Fibroblast of skin of right quadriceps (primary cell): ENCODE data around the gene ORM2.
A peak's percentile ranks its signal among the peaks of the same experiment; 100 is the strongest.

Experiments used
- DNase-seq: peaks from one replicate; pipeline ENCODE4 v3.0.0-alpha.2; 2013

Gene ORM2

DNA sequence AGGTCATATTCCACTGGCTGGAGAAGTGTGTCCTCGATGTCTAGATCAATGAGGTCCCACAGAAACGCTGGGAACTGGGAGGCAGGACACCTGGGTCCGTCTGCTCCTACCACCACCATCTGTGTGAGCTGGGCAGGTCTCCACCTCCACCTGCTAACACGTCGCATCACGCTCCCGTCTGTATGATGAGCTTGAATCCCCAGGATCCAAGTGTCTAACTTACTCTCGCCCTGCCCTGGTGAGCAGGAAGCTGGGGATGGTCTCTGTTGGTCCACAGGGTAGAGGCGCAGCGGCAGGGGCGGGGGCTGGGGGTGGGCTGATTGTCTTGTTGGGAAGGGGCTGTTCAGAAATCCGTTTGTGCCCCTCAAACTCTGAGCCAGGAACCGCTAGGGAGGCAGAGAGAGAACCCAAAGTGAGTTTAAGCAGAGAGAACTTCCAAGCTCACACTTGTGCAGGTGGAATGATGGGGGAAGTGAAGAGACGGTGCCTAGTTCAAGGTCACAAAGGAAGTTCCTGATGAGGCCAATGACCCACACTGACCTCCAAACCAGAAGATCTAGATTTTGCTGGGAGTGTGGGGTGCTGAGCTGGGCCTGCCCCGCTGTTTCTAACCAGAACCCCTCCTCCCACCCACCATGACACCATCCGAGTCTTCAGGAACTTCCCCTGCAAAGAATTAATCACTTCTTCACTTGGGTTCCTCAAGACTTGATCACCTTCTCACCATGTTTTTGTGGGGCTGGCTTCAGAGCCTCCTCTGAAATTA lies 21.1 kb downstream of the ORM2 start:
- DNase-seq, result no peak

DNA sequence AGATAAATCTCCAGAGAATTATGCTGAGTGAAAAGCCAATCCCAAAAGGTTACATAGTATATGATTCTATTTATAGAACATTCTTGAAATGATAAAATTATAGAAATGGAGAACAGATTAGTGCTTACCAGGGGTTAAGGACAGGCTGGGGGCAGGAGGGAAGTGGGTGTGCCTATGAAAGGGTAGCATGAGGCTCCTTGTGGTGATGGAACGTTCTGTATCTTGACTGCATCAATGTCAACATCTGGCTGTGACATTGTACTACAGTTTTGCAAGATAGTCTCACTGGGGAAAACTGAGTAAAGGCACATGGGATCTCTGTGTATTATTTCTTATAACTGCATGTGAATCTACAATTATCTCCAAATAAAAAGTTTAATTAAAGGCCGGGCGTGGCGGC lies 22.3 kb downstream of the ORM2 start:
- DNase-seq, result no peak

DNA sequence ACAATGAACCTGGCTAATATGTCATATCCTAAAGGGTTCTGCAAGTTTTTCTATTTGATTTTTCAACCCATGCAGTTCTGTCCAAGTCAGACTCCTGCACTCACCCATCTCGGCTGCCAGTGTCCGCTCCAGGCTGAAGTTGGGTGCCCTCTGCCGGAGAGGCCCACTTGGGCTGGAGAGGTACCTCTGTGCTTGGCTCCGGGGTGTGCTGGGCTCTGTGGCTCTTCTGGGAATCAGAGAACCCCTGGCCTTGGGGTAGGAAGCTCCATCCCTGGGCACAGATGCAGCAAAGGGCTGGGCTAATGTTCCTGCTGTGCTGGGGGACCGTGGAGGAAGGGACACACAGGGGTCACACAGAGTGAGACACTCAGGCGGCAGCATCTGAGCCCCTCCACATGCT lies 26.2 kb downstream of the ORM2 start:
- DNase-seq, result no peak

DNA sequence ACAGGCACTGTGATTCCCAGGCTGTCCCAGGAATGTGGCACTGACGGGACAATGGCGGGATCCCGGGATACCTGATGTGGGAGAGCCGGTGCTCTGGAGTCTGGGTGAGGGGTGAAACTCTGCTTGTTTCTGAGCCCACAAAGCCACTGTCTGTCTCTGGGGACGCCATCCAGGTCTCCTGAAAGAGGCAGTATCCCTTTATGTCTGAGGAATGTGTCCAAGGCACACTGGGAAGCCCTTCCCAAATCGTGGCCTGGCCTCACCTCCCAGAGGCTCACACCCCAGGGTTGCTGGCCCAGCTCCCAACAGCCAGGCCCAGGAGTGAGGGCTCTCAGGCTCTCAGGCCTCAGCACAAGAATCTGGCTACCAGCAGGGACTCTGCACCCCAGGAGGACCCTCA lies 27.1 kb downstream of the ORM2 start:
- DNase-seq, result no peak

DNA sequence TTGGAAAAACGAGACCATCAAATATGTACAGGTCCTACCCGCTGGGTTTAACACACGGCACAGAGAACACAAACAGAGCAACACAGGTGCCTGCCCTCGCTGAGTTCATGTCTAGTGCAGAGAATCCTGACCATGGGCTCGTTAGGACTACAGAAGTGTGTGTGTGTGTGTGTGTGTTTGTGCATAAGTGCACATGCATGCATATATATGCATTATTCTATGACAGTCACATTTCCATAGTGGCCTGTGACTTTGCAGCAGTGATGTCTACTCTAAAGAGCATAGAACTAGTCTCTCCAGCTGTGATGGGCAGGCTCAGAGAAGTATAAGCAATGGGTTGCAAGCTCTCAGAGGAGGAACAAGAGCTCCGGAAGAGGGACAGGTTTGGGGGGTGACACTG lies 27.7 kb downstream of the ORM2 start:
- DNase-seq, result no peak

DNA sequence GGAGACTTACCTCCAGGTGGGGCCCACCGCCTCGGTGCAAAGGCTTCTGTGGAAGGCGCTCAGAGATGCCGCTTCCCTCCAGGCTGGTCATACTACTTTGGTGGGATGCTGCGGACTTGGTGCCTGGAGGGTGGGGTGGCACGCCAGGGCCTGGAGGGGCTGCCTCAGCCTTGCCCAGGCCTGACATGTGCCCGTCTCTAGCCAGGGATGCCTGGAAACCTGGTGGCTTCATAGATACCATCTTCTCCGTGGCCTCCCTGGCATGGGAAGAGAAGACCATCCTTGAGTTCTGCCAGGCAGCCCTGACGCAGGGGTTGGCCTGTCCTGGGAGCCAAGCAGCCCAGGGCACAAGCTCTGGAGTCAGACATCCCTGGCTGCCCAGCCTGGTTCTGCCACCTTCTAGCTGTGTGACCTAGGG lies 28.3 kb downstream of the ORM2 start:
- no peak for DNase-seq

DNA sequence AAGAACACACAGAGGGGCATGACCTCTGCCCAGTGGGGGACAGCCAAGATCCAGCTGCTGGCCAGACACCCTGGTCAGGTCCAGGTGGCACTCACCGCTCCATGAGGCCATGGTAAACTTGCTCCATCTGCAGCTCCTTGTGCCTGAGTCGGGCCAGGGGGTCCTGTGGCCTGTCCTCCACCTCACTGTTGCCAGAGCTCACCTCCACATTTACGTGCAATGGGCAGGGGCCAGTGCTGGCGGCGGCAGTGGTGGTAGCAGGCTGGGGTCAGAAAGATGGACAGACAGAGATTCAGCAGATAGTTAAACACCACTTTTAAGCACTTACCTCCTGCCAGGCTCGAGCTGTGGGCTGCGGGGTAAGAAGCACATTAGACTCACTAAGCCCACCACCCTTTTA lies 30.1 kb downstream of the ORM2 start:
- DNase-seq, result no peak

DNA sequence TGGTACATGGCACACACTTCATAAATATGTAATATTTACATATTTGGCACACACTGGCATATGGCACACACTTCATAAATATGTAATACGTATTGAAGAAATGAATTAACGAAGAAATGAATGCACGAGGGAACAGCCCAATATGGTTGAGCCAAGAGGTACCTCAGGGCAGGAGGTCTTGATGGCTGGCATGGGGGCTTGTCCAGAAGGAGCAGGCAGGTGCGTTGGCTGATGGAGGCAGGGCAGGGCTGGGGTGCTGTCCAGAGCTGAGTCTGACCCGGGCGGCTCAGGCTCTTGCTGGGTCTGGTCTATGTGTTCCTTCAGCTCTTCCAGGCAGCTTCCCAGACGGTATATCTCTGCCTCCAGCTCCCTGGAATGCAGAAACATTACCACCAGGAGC lies 31.9 kb downstream of the ORM2 start:
- DNase-seq, result no peak

DNA sequence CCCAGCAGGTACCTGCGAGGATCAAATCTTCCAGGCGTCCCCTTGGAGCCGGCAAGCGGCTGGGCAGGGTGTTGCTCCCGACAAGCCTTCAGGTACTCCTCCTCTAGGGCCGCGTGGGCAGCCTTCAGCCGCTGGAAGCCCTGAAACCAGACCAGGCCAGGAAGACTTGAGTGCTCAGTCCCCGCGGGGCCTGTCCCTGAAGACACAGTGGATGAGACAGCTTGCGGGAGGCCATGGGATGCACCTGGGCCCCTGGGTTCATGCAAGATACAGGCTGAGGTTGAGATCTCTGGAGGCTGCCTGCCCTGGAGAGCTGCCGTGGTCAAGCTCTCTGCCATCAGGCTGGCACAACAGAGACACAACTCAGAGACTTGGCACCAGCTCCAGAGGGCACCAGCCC lies 32.7 kb downstream of the ORM2 start:
- DNase-seq, result no peak

DNA sequence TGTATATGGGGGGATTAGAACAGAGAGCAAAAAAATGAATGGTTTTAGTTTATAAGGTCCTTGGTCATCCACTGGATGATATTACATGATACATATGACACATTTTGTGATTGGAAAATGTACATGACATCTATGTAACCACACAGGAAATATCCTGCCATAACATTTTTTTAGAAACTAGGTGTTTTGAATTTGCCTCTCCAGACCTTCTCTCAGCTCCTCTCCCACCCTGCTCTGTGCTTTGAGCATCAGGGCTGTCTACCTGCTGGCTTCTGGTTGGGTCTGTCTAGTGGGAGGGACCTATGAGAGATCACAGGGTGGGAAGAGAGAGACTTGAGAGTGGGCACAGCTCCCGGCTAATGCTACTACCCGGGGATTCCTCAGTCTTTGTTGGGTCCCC lies 33.8 kb downstream of the ORM2 start:
- DNase-seq, result no peak

DNA sequence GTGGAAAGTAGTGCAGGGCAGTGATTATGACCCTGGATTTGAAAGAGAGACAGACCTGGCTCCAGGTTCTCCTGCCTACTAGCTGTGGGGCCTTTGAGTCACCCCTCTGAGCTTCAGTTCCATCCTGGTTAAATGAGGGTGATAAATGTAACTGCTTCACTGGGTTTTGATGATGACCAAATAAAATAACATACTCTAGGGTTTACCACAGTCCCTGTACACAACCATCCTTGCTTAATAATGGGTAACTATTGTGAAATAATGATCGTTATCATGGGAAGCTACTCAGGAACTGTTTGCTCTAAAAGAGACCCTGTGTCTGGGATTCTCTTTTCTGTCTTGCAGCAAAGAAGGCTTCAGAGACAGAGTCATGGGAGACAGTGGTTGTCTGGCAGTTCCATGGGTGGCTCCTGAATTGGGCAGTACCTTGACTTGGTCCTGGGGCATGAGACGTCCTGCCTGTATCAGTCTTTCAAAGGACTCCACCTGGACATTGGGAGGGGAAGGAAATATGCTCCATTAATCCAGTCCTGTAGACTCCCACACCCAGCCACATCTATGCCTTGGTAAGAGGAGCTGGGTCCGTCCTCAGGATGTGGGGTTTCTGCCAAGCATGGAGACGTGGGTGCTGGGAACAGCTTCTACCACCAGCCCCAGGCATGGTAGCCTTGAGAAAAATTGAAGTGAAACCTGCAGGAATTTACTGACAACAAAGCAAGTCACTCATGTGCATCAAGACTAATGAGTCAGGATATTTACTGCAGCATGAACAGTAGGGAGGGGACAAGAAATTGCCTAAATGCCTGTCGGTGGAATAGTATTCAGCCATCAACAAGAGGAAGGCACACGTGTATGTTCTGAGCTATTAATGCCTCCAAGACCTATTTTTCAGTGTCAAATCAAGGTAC lies 34.7 kb downstream of the ORM2 start:
- peak; percentile 92 for DNase-seq

DNA sequence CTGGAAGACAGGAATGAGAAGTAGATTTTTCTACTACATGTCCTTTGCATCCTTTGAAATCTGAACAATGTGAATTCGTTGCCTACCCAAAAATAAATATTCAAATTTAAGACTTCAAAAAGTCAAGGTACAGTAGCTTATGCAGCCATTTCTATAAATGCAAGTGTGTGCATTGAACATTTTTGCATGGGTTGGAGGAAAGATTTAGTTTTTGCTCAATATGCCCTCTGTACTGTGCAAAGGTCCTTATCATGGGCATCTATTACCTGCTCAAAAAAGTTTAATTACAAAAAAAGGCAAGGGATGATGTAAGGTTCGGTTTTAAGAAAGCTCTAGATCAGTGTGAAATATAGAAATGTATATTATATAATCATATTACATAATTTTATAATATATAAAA lies 35.5 kb downstream of the ORM2 start:
- no peak for DNase-seq

DNA sequence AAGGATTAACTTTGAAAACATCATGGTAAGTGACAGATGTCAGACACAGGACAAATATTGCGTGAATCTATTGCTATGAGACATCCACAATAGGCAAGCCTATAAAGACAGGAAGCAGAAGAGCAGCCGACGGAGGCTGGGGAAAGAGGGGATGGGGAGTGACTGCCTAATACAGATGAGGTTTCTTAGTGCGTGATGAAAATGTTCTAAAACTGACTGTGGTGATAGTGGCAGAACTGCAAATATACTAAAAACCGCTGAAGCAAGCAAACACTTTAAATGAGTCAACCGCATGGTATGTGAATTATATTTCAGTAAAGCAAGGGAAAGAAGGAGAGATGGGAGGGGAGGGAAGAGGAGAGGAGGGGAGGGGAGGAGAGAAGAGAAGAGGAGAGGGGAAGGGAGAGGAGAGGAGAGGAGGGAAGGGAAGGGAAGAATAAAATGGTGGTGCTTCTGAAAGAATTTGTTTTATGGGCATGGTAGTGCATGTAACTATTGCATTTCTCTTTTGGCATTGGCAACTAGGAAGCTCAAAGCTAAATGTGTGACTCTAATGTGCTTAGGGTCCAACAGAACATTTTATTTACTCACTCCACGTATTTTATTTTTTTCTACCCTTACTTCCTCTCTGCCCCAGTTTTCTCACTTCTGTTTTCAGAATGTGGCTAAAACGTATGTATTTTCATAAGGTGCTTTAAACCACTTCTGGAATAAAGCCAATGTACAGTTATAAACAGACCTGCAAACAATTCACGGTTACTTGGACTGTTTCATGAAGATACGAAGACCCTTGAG lies 36.9 kb downstream of the ORM2 start:
- DNase-seq, result peak; percentile 94

DNA sequence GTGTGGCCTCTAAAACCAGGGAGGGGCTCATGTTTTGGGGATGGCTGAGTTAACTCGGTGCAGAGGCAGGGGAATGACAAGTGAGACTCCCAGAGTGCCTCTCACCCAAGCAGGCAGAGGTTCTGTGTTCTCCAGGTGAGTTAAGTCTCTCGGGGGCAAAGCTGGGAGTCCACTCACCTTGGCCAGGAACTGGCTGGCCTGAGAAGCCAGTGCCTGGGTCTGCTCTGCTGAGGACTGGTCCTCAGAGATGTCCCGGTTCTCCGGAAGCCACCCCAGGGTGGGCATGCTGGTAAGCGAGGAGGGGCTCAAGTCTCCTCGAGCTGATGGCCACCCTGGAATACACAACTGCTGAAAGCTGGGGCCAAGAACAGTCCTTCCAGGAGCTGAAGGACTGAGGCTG lies 37.7 kb downstream of the ORM2 start:
- DNase-seq, result no peak

DNA sequence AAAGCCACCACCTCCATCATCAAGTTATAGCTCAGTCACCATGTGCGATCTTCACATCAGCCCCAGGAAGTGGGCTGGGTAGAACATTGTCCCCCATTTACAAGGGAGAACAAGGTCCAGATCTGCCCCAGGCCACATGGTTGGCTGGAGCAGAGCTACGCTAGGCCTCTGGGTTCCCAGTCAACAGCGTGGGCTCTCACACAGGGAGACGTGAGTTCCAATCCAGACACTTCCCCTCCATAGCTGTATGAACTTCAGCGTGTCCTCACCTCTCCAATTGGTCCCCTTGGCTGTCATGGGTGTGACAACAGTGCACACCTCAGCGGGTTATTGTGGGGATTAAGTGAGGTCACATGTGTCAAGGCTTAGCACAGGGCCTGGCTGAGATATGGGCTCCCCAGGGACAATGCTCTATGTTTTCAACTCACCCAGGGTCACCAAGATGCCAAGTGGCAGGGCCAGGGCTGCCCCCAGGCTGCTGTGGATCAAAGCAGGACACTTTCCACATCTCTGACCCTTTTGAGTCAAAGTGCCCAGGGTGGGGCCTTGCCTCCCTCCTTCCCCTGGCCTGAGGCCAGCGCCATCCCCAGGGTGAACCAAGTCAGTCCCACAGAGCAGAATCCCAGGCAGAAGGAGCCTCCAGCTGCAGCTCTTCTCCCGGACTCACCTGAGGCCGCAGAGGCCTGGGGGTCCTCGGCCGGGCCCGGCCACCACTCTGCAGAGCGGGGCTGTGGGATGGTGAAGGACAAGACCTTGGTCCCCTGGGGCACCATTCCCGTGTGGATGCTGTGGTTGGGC lies 38.3 kb downstream of the ORM2 start:
- no peak for DNase-seq

DNA sequence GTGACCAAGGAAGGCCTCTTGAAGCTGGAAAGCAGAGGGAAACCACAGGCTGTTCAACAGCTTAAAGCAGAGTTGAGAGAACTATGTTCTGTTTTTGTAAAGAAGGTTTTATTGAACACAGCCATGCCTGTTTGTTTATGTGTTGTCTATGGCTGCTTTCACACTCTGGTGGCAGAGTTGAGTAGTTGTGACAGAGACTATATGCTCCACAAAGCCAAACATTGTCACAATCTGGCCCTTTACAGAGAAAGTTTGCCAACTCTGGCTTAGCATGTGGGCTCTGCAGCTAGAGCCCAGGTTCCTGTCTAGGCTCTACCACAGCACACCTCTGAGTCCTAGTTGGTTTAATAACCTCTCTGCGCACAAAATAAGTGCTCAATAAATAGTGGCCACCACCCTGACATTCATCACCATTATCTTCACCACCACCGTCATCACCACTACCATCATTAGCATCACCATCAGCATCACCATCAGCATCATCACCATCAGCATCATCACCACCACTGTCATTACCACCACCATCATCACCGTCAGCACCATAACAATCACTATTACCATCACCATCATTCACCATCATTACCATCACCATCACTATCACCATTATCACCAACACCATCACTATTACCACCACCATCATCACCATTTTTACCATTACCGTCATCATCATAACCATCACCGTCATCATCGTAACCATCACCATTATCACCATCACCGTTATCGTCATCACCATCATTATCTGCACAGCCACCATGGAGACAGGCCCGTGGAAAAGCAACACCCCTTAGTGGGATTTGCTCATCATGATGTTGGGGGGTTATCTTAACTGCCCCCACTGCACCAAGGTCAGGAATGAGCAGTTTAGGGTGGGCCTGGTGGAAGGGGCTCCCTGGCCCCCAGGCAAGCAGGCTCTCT lies 39.8 kb downstream of the ORM2 start:
- no peak for DNase-seq

DNA sequence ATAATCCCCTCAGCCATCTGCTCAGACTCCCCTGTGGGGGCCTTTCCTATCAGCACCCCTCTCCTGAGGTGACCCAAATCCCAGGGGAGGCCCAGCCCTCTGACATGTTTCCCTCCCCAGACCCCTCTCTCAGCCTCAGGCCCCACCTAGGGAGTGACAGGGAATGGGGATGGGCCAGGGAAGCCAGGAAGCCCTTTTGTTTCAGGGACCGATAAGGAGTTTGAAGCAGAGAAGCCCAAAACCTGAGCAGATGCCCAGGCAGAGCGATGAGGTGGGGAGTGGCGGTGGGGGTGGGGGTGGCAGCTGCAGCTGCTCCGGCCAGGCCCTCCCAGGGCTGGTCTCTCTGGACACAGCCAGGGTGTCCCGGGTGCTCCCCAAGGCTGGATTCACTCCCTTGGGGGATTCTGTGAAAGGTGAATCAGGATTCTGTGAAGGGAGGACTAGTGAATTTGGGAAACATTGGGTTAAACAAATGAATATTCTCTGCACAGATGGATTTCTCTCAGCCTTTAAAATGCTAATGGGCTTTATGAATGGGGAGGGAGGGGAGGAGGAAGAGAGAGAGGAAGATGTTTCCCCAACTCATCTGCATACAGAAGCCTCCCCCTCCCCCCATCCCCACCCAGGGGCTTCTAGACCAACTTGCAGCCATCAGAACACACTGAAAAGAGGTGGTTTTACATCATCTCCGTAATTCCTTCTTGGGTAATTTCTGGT lies 40.7 kb downstream of the ORM2 start:
- DNase-seq, result no peak

DNA sequence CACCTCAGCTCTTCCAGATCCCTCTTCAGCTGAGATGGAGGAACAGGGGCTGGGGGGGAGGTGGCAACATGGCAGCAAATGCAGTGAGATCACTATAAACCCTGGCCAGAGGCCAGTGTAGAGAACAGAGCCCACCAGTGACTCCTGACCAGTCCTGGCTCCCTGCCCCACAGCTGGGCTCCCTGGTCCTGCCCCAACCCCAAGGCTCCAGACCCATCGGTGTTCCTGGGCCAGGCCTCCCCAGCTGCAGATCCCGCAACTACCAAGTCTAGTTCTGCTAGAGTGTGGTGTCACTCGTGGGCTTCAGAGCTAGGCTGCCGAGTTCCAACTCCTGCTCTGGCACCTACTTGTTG lies 41.3 kb downstream of the ORM2 start:
- no peak for DNase-seq

DNA sequence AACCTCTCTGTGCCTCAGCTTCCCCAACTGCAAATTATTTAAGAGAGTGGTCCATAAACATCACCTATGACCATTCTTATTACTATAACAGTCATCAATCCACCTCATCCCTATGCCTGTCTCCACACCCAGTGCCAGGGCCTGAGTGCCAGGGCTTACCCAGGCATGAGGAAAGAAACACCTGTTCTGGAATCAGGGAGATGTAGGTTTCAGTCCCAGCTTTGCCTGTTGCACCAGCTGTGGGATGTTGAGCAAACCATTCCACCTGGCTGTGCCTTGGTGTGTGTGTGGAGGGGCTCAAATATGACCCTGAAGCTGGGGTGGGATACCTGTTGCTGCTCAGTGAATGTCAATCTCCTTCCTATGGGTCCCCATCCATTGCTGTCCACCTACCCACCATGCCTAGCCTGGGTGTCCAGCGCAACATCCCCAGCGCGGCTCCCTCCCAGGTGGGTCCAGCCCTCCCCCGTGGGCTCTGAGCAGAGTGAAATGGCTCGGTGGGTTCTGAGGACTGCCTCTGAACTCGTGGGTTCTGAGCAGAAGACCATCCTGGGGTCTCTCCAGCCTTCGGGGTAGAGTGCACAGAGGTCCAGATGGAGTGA lies 41.8 kb downstream of the ORM2 start:
- DNase-seq, result no peak
